GM23248 (cell line): ENCODE data around the gene RPS24. TPM values are rescaled to one million over a fixed set of nuclear protein-coding genes. Genes with fewer than 3 reads are reported as not detected.

Experiments
- DNase-seq: peaks from one replicate; pipeline ENCODE4 v3.0.0-alpha.2; 2015
- H2AFZ ChIP-seq: fragments of 200-600 bp; sonication (generic); 2 replicates; pipeline ENCODE4 v1.6.1; 2016; ENCODE audit warnings: antibody characterized with exemption
- H3F3A ChIP-seq: fragments of 200-600 bp; sonication (generic); 2 replicates; pipeline ENCODE4 v1.6.1; 2016; ENCODE audit warnings: mild to moderate bottlenecking, antibody characterized with exemption, mixed run types; ENCODE audit not compliant: insufficient read depth
- H3K27ac ChIP-seq: fragments of 200-600 bp; sonication (generic); 2 replicates; pipeline ENCODE4 v1.5.1; 2016; ENCODE audit warnings: mild to moderate bottlenecking
- H3K27me3 ChIP-seq: fragments of 200-600 bp; sonication (generic); replicated peaks from 2 replicates; pipeline ENCODE4 v1.6.1; 2016; ENCODE audit warnings: mild to moderate bottlenecking; ENCODE audit not compliant: insufficient read depth
- H3K36me3 ChIP-seq: fragments of 200-600 bp; sonication (generic); 2 replicates; pipeline ENCODE4 v1.6.1; 2016; ENCODE audit warnings: low read depth, mild to moderate bottlenecking
- H3K4me1 ChIP-seq: fragments of 200-600 bp; sonication (generic); 2 replicates; pipeline ENCODE4 v1.6.1; 2016; ENCODE audit warnings: mild to moderate bottlenecking; ENCODE audit not compliant: insufficient read depth
- H3K4me2 ChIP-seq: fragments of 200-600 bp; sonication (generic); one replicate; pipeline ENCODE4 v1.6.1; 2016; ENCODE audit warnings: mild to moderate bottlenecking; ENCODE audit not compliant: unreplicated experiment
- H3K4me3 ChIP-seq: fragments of 200-600 bp; sonication (generic); 2 replicates; pipeline ENCODE4 v1.5.1; 2016; ENCODE audit warnings: mild to moderate bottlenecking
- H3K79me2 ChIP-seq: fragments of 200-600 bp; sonication (generic); 2 replicates; pipeline ENCODE4 v1.6.1; 2016; ENCODE audit warnings: mild to moderate bottlenecking; ENCODE audit not compliant: insufficient read depth
- H3K9ac ChIP-seq: fragments of 200-600 bp; sonication (generic); 2 replicates; pipeline ENCODE4 v1.6.1; 2016; ENCODE audit warnings: mild to moderate bottlenecking
- H3K9me2 ChIP-seq: fragments of 200-600 bp; sonication (generic); 2 replicates; pipeline ENCODE4 v1.6.1; 2016; ENCODE audit warnings: mixed run types, mild to moderate bottlenecking, moderate library complexity; ENCODE audit not compliant: insufficient read depth
- H3K9me3 ChIP-seq: fragments of 200-600 bp; sonication (generic); one replicate; pipeline ENCODE4 v1.6.1; 2017; ENCODE audit warnings: low read depth
- H4K20me1 ChIP-seq: fragments of 200-600 bp; sonication (generic); 2 replicates; pipeline ENCODE4 v1.6.0; 2016; ENCODE audit not compliant: insufficient read depth
- EZH2 ChIP-seq: fragments of 200-600 bp; sonication (generic); IDR thresholded peaks from 2 replicates; pipeline ENCODE4 v1.6.1; 2018; ENCODE audit warnings: antibody characterized with exemption, mild to moderate bottlenecking; ENCODE audit not compliant: insufficient read depth, poor library complexity, severe bottlenecking
- EZH2phosphoT487 ChIP-seq: fragments of 200-600 bp; sonication (generic); IDR thresholded peaks from 2 replicates; pipeline ENCODE4 v1.6.1; 2018; ENCODE audit warnings: antibody characterized with exemption, moderate library complexity, mild to moderate bottlenecking, low read depth; ENCODE audit not compliant: insufficient read depth
- WGBS, 2 experiments: methylation state at CpG; one replicate each; pipeline ENCODE4 v1.1.6; 2015 to 2017; ENCODE audit warnings: low lambda C conversion rate in 2 of 2, low coverage in 1 of 2; ENCODE audit errors: missing lambda C conversion rate in 2 of 2; 5-methylcytosine and 5-hydroxymethylcytosine counted together
- in situ Hi-C: fragments of 300-500 bp; cut with MboI; formaldehyde crosslinking; loops from 2 replicates; pipeline ENCODE4 v1.15.0; 2020
- polyA plus RNA-seq: library from polyadenylated mRNA; unstranded; fragments of >200 nt; fragmentation: Nextera tagmentation; extraction: Ambion mirVana; gene quantifications from 2 replicates; pipeline ENCODE4 v1.2.1, GENCODE V29; 2016
- total RNA-seq: library from RNA; depleted of rRNA; stranded (reverse); fragments of >200 nt; shearing (Covaris generic); gene quantifications from 2 replicates; pipeline ENCODE4 v1.2.3, GENCODE V29; 2014

The RPS24 gene
- total and polyA plus RNA-seq, 2 experiments from 2014 or later: 660 to 1,653 TPM

DNA sequence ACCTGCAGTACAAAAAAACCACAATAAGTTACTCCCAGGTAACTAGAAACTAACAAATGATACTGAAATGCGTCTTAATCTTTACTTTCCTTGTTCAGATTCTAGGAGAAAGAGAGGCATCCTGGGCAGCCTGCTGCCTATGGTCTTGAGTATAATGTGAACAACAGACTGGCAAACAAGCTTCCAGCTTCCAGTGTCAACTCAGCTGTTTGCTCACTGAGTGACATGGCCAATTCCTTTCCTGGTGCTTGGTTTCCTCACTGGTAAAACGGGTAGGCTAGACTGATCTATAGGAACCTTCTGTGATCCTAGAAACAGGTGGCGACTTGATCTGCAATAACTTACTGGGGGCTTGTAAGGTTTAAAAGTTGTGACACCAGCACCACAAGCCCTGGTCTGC is 14.4 kb upstream of the RPS24 start:
- Histone ChIP-seq H3K4me2 (no peak overlapping the region), H3K27ac (no peak overlapping the region), H3K4me3 (no peak overlapping the region), H3K9ac (no peak overlapping the region), H3K9me3 (no peaks in the 10 kb centered on the region), H4K20me1 (no peaks in the 10 kb centered on the region), H3K9me2 (no peaks in the 10 kb centered on the region), H2AFZ (no peak overlapping the region), H3F3A (no peaks in the 10 kb centered on the region), H3K27me3 (no peaks in the 10 kb centered on the region), H3K4me1 (no peaks in the 10 kb centered on the region), H3K36me3 (peaks cover 82% of the 10 kb centered on the region), H3K79me2 (no peaks in the 10 kb centered on the region)
- TF ChIP-seq EZH2: no peak
- TF ChIP-seq EZH2phosphoT487: no peak
- 86 to 87% methylated on average over 3 of the region's 3 CpGs for WGBS, 2 experiments
- no peak for DNase-seq
- in situ Hi-C loops: no loop called here

DNA sequence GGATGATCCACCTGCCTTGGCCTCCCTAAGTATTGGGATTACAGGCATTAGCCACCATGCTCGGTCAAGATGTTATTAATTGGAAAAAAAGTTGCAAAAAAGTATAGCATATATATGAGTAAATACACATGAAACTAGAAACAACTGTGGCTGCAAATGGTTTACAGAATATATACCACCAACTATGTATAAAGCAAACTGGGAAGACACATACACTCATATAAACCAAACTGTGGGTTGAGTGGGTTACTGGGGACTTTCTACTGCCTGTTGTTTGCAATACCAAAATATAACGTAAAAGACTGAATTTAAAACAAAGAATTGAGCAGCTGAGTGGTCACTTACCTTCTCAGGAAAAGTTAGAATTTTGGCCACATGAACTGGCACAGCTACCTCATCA is 12.5 kb upstream of the RPS24 start:
- Histone ChIP-seq H3K79me2 (no peaks in the 10 kb centered on the region; the same call in 1 of the 2 replicates), H3K4me1 (peaks cover 12% of the 10 kb centered on the region), H3K27ac (no peak overlapping the region), H3F3A (peaks cover 14% of the 10 kb centered on the region), H3K9me3 (no peaks in the 10 kb centered on the region), H2AFZ (no peak overlapping the region), H3K4me2 (no peak overlapping the region), H3K9me2 (no peaks in the 10 kb centered on the region), H3K9ac (no peak overlapping the region), H3K27me3 (no peaks in the 10 kb centered on the region), H3K4me3 (no peak overlapping the region), H3K36me3 (peaks cover 76% of the 10 kb centered on the region), H4K20me1 (no peaks in the 10 kb centered on the region)
- DNase-seq: no peak
- TF ChIP-seq EZH2: no peak
- no peak for TF ChIP-seq EZH2phosphoT487
- WGBS, 2 experiments: 94 to 98% methylated on average over 2 of the region's 2 CpGs
- in situ Hi-C loops: no loop called here

DNA sequence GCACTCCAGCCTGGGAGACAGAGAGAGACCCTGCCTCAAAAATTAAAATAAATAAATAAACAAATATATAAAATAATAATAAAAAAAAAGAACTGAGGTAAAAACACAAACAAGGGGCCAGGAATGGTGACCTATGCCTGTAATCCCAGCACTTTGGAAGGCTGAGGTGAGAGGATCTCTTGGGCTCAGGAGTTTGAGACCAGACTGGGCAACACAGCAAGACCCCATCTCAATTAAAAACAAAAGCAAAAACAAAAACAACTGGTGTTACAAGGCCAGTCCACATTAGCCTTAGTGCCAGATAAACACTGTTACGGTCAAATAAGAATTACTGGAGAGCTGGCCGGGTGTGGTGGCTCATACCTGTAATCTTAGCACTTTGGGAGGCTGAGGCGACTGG is 9.9 kb upstream of the RPS24 start:
- H3F3A ChIP-seq: peaks cover 38% of the 10 kb centered on the region
- peaks cover 30% of the 10 kb centered on the region for H3K4me1 ChIP-seq
- no peaks in the 10 kb centered on the region for H3K9me3 ChIP-seq
- H3K27me3 ChIP-seq: no peaks in the 10 kb centered on the region
- H3K9ac ChIP-seq: no peak overlapping the region
- no peaks in the 10 kb centered on the region for H3K9me2 ChIP-seq
- H3K36me3 ChIP-seq: peaks cover 59% of the 10 kb centered on the region
- no peak for TF ChIP-seq EZH2phosphoT487
- no peak for TF ChIP-seq EZH2
- H3K4me3 ChIP-seq: no peak overlapping the region
- no peak for DNase-seq
- peaks cover 24% of the 10 kb centered on the region for H3K79me2 ChIP-seq
- H3K4me2 ChIP-seq: no peak overlapping the region
- H3K27ac ChIP-seq: no peak overlapping the region
- 93 to 97% methylated on average over 3 of the region's 3 CpGs for WGBS, 2 experiments
- H4K20me1 ChIP-seq: no peaks in the 10 kb centered on the region
- H2AFZ ChIP-seq: no peak overlapping the region
- in situ Hi-C loops: no loop called here

DNA sequence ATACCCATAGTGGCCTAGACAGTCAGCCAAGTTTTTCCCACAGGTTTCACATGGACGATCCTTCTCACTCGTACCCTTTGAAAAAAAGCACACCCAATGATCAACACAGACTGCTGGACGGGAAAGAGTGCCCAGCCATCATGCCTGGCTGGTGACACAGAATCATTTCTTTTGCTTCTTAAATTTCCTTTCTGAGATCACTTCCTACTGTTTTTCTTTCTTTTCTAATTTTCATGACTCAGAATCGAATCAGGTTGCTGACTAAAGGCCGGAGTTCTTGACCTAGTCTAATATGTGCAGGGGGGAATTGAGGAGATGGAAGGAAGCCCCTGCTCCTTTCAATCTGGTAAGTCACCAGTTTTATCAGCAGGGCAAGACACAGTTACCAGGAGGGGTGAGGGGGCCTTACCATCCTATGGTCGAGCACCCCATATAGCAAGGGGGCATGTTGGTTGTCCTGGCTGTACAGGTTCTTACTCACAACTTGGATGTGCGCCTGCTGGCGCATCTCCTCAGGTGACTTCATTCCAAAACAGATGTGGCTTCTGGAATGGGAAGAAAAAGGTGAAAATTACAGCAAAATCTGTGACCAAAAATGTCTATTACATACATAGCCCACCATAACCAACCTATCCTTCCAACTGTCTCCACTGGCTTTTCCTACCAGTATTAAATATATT is 7.8 kb upstream of the RPS24 start:
- Histone ChIP-seq H3K4me1 (peaks cover 35% of the 10 kb centered on the region), H4K20me1 (no peaks in the 10 kb centered on the region), H3K27me3 (no peaks in the 10 kb centered on the region), H3K27ac (peak overlapping the region; percentile 86), H3K36me3 (peaks cover 42% of the 10 kb centered on the region), H3K9me2 (no peaks in the 10 kb centered on the region), H3K4me2 (peak overlapping the region; percentile 66), H3K79me2 (peaks cover 30% of the 10 kb centered on the region), H3K4me3 (0 out of 2 replicates have a peak overlapping the region, but pooled peaks have one; percentile 20), H2AFZ (no peak overlapping the region), H3K9me3 (no peaks in the 10 kb centered on the region), H3K9ac (peak overlapping the region; percentile 47; the same call in 1 of the 2 replicates), H3F3A (peaks cover 46% of the 10 kb centered on the region)
- WGBS, 2 experiments: 13 to 15% methylated on average over 8 of the region's 8 CpGs
- peak; percentile 85 for DNase-seq
- TF ChIP-seq EZH2phosphoT487 (no peak), EZH2 (no peak)
- in situ Hi-C loops: no loop called here
